Stimulated activated CD8-positive, alpha-beta memory T cell treated with anti-CD3 and anti-CD28 coated beads, Interleukin-2, amount 100 ng/mL, for 1 hour (primary cell): Measurements from ENCODE around the gene CHRNA1.
"Not testable (repeated sequence)": the region's sequence is repeated elsewhere in the genome, so short reads cannot be mapped to it uniquely, and the experiment has no call there.

Source experiments
- DNase-seq, 2 donors: peaks; one replicate each; pipeline ENCODE4 v3.0.0-alpha.2; 2020; ENCODE audit warnings: low read depth in 2 of 2

Gene CHRNA1

DNA sequence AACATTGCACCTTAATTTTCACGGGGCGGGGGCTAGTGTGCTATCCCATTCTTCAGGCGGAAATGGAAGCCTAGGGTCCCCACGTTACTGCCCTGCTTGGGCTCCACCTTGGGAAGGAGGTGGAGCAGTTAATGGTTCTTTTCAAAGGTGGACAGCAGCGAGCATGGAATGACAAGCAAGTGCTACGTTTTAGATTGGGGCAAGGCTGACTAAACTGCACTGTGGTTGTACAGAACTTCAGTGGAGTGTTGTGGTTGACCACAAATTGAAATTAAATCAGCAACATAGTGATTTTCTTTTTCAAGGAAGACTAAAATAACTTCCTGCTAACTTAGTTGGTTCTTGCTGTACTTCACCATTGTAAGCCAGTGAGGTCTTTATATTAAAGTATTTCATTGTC, 47.0 kb downstream of the CHRNA1 start:
- DNase-seq = no peak

DNA sequence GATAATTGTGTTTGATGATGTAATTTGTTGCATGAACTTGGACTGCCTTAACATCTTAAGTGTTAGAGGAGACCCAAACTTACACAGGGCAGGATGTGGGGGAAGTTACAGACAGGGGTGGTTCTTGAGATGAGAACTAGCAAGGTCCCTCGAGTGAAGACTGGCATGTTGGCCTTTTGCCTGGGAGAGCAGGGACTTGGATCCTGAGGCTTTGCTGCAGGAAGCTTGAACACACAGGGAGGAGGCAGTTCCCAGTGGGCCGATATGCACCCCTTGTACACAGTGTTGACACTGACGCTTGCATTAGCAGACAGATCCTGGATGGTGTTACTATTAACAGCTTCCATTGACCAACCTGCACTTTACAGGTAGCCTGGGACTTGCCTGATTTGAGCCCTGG, 47.5 kb downstream of the CHRNA1 start:
- DNase-seq = no peak

GRCh38 chr2:174713686-174714085, 50.6 kb downstream of the CHRNA1 start:
- DNase-seq = no peak

- no peak for DNase-seq
Measured at GRCh38 chr2:174711206-174711605, 53.1 kb downstream of the CHRNA1 start.

GRCh38 chr2:174709416-174710004, 54.8 kb downstream of the CHRNA1 start:
- DNase-seq = not testable (repeated sequence)

DNA sequence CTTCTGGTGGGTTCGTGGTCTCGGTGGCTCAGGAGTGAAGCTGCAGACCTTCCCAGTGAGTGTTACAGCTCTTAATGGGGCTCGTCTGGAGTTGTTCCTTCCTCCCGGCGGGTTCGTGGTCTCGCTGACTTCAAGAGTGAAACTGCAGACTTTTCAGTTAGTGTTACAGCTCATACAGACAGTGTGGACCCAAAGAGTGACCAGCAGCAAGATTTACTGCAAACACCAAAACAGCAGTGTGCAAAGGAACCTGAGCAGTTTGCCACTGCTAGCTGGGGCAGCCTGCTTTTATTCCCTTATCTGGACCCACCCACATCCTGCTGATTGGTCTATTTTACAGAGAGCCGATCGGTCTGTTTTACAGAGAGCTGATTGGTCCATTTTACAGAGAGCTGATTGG, 55.6 kb downstream of the CHRNA1 start:
- no peak for DNase-seq

GRCh38 chr2:174705321-174705720, 59.0 kb downstream of the CHRNA1 start:
- DNase-seq = no peak

DNA sequence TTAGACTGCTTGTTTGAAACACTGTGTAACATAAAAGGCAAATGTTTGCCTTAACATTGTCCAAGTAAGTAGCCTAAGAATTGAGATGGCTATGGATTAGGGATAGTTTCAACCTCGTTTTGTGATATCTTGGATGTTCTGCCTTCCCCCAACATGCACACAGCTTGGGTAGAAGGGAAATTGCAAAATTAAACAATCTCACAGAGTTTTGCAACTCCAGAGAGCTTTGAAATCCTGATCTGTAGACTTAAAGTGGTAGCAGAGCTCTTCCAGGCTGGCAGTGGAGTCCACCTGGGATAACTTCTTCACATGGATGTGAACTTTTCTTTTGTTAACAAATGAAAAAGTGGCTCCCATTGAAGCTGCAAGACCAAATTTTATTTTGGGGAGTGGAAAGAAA, 59.6 kb downstream of the CHRNA1 start:
- no peak for DNase-seq

DNA sequence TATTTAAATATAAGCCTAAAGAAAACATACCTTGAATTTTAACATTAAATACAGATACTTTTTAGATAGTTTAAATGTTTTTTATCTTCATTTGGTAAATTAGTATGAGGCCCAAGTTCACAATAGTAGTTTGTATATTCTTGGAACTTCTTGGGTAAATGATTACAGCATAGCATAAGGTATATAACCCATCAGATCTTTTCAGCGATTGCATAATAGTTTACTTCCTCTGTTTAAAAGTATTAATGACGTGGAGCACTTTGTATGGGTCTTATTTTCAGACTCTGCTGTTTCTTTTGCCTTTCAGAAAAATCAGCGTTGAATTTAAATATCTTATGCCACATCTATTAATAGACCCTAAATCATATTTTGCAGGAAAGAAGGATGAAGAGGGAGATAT, 60.2 kb downstream of the CHRNA1 start:
- DNase-seq = no peak

- DNase-seq = no peak
Measured at GRCh38 chr2:174703430-174703829, 60.8 kb downstream of the CHRNA1 start.

DNA sequence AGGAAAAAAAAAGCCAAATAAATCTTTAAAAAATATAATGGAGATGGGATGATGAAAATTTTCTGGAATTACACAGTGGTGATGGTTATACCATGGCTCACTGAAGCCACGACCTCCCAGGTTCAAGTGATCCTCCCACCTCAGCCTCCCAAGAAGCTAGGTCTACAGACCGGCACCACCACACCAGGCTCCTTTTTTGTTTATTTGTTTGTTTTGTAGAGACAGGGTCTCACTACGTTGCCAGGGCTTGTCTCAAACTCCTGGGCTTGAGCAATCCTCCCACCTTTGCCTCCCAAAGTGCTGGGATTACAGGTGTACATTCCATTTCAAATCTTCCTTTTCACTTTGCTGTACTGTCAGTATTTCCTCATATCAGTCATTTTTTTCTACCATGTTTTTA, 61.7 kb downstream of the CHRNA1 start:
- no peak for DNase-seq

GRCh38 chr2:174699993-174700766, 64.1 kb downstream of the CHRNA1 start:
- no peak for DNase-seq
